Measurements from ENCODE around the gene C5. TPM values are rescaled to one million over a fixed set of nuclear protein-coding genes. Genes with fewer than 3 reads are reported as not detected.

The C5 gene
- total and polyA plus RNA-seq, 2 experiments from 2014 or later: 13.8 to 55.4 TPM

DNA sequence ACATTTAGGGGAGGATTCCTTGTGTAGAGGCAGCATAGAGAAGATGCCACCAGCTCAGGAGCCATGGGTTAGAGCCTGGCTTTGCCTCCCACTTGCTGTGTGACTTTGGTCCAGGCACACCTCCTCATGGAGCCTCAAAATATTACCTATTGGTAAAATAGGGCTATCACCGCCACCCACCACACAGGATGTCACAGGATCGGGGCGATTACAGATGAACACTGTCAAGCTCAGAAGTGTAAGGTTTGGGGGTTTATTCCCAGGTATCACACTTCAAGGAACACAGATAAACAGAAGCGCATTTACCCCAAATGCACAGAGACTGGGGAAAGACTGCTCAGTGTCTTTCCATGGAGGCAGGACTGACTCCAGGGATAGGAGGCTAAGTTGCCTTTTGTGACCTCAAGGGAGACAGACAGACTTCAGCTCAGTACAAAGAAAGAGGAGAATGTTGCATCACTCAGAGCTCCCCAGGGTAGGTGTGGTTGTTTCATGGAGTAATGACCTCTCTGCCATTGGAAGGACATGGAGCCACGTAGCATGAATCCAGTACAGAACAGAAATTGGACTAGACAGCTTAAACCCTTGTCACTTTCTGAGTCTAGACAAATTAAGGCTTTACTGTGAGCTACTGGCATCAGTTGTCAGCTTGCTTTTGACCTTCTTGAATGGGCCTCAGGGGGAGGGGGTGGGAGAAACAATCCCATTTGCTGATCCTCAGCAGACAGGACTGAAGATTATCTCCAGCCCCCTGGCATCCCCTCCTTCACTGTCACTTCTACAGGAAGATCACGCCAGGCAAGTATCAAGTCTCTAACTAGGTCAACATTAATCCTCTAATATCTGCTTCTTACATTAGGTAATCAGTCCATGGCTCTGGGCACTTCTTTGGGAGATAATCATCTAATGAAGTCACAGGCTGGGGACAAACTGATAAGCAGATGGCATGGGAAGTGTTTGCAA, 130.0 kb downstream of the C5 start:
- Histone ChIP-seq H3K27ac (peak overlapping the region; percentile 70), H4K20me1 (ENCODE audit: insufficient read depth, poor library complexity, severe bottlenecking) (no peaks in the 10 kb centered on the region), H3K36me3 (replicated peaks; ENCODE audit: insufficient read depth, low read depth) (no peaks in the 10 kb centered on the region), H3K79me2 (no peaks in the 10 kb centered on the region), H3K9me3 (ENCODE audit: low read depth) (no peaks in the 10 kb centered on the region), H2AFZ (no peak overlapping the region), H3K27me3 (no peaks in the 10 kb centered on the region), H3K4me3 (no peak overlapping the region), H3K4me1 (ENCODE audit: insufficient read depth) (peaks cover 58% of the 10 kb centered on the region), H3K4me2 (no peak overlapping the region), H3K9me2 (replicated peaks; ENCODE audit: insufficient read depth) (no peaks in the 10 kb centered on the region)
- DNase-seq (ENCODE audit: low spot score): no peak
- no peak for TF ChIP-seq EZH2 (IDR thresholded peaks at IDR 0.05; ENCODE audit: borderline replicate concordance)
- TF ChIP-seq, protein P1, sequence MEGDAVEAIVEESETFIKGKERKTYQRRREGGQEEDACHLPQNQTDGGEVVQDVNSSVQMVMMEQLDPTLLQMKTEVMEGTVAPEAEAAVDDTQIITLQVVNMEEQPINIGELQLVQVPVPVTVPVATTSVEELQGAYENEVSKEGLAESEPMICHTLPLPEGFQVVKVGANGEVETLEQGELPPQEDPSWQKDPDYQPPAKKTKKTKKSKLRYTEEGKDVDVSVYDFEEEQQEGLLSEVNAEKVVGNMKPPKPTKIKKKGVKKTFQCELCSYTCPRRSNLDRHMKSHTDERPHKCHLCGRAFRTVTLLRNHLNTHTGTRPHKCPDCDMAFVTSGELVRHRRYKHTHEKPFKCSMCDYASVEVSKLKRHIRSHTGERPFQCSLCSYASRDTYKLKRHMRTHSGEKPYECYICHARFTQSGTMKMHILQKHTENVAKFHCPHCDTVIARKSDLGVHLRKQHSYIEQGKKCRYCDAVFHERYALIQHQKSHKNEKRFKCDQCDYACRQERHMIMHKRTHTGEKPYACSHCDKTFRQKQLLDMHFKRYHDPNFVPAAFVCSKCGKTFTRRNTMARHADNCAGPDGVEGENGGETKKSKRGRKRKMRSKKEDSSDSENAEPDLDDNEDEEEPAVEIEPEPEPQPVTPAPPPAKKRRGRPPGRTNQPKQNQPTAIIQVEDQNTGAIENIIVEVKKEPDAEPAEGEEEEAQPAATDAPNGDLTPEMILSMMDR (IDR thresholded peaks at IDR 0.05; ENCODE audit: poor library complexity): no peak
- no peak for TF ChIP-seq EZH2phosphoT487 (IDR thresholded peaks at IDR 0.05; ENCODE audit: low read depth, severe bottlenecking, unreplicated experiment)
- WGBS (ENCODE audit: low lambda C conversion rate, missing lambda C conversion rate): 80% methylated on average over 6 of the region's 6 CpGs

DNA sequence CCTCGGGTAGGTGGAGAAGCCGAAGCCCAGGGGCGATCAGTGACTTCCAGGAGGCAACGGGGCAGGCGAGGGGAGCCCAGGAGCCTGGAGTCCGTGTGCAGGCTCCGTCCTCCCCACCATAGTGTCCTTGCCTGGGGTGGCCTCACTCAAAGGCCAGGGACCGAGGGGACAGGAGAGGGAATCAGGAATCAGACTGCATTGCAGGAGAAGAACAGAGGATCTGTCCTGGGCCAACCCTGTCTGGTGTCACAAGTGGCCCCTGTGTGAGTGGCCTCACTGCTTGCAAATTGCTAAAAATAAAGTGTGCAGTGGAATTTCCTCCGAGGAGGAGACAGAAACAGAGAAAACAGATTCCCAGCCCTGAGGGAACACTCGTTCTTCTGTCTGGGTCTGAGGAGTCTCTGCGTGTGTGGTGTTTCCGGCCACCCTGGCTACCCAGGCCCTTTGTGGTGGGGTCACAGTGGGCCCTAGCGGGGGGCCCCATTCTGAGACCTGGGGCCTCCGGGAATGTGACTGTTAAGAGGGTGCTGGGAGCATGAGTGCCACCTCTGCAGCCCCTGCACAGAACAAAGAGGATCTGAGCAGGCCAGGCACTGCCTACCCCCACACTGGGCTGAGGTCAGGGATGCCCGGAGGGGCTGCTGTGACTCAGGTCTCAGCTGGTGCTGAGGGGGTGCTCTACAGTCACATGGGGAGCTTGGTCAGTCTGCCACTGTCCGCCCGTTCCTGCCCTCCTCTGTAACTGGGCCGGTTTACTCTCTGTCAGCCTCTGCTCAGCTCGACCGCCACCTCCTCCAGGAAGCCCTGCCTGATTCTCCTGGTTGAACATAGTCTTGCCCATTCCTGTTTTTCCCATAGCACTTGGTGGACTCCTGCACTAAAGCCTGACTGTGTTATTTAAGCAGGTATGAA, 130.9 kb downstream of the C5 start:
- Histone ChIP-seq H3K4me1 (ENCODE audit: insufficient read depth) (peaks cover 58% of the 10 kb centered on the region), H3K4me3 (no peak overlapping the region)

DNA sequence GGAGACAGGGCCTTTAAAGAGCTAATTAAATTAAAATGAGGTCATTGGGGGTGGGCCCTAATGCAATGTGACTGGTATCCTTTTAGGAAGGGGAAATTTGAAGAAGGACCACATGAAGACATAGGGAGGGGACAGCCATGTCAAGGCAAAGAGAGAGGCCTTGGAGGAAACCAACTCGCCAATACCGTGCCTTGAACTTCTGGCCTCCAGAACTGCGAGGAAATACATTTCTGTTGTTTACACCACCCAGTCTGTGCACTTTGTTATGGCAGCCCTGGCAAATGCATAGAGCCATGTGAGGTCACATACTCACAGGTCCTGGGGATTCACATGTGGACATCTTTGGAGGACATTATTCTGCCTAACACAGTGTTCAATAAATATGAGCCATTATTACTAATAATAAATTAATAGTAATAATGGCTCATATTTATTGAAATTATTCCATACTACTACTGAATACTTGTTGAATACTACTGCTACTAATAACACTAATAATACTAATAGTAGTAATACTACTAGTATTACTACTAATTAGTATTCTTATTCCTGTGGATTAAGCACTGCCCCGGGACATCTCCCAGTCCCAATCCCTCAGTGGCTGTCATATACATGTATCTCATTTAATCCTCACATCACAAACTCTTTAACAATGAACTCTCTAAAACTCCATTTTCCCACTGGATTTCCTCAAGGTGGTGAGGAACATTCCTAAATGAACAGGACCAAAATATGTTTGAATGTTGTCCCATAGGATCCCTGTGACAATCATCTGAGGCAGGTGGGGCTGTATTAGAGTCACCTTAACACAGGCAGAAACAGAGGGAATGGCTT, 131.9 kb downstream of the C5 start:
- Histone ChIP-seq H3K4me1 (ENCODE audit: insufficient read depth) (peaks cover 55% of the 10 kb centered on the region), H3K27me3 (no peaks in the 10 kb centered on the region), H2AFZ (no peak overlapping the region), H3K4me2 (no peak overlapping the region), H3K79me2 (no peaks in the 10 kb centered on the region), H3K4me3 (no peak overlapping the region), H3K9me2 (replicated peaks; ENCODE audit: insufficient read depth) (no peaks in the 10 kb centered on the region), H3K27ac (peak overlapping the region; percentile 70), H3K36me3 (replicated peaks; ENCODE audit: insufficient read depth, low read depth) (no peaks in the 10 kb centered on the region), H3K9me3 (ENCODE audit: low read depth) (no peaks in the 10 kb centered on the region), H4K20me1 (ENCODE audit: insufficient read depth, poor library complexity, severe bottlenecking) (no peaks in the 10 kb centered on the region)
- 99% methylated on average over 4 of the region's 4 CpGs for WGBS (ENCODE audit: low lambda C conversion rate, missing lambda C conversion rate)
- no peak for DNase-seq (ENCODE audit: low spot score)
- TF ChIP-seq EZH2phosphoT487 (IDR thresholded peaks at IDR 0.05; ENCODE audit: low read depth, severe bottlenecking, unreplicated experiment) (no peak), EZH2 (IDR thresholded peaks at IDR 0.05; ENCODE audit: borderline replicate concordance) (no peak)
- TF ChIP-seq, protein P1 (IDR thresholded peaks at IDR 0.05; ENCODE audit: poor library complexity): no peak

More for the DNA sequence above, 130.9 kb downstream of the C5 start:
- Histone ChIP-seq H3K4me2 (peak overlapping the region; percentile 23), H3K9me2 (replicated peaks; ENCODE audit: insufficient read depth) (no peaks in the 10 kb centered on the region), H3K27ac (peak overlapping the region; percentile 70), H3K36me3 (replicated peaks; ENCODE audit: insufficient read depth, low read depth) (no peaks in the 10 kb centered on the region), H3K27me3 (no peaks in the 10 kb centered on the region), H3K9me3 (ENCODE audit: low read depth) (no peaks in the 10 kb centered on the region), H3K79me2 (no peaks in the 10 kb centered on the region), H4K20me1 (ENCODE audit: insufficient read depth, poor library complexity, severe bottlenecking) (no peaks in the 10 kb centered on the region), H2AFZ (no peak overlapping the region)
- 79% methylated on average over 19 of the region's 20 CpGs for WGBS (ENCODE audit: low lambda C conversion rate, missing lambda C conversion rate)
- no peak for DNase-seq (ENCODE audit: low spot score)
- TF ChIP-seq EZH2phosphoT487 (IDR thresholded peaks at IDR 0.05; ENCODE audit: low read depth, severe bottlenecking, unreplicated experiment): no peak
- no peak for TF ChIP-seq EZH2 (IDR thresholded peaks at IDR 0.05; ENCODE audit: borderline replicate concordance)
- TF ChIP-seq, protein P1 (IDR thresholded peaks at IDR 0.05; ENCODE audit: poor library complexity): no peak

Measured in hepatocyte (in vitro differentiated cells).